Measurements from ENCODE around the gene PLPPR1. TPM values are rescaled to one million over a fixed set of nuclear protein-coding genes. Genes with fewer than 3 reads are reported as not detected.

PLPPR1 gene
- total RNA-seq, 1 donor from 2014 or later = 3.2 TPM

DNA sequence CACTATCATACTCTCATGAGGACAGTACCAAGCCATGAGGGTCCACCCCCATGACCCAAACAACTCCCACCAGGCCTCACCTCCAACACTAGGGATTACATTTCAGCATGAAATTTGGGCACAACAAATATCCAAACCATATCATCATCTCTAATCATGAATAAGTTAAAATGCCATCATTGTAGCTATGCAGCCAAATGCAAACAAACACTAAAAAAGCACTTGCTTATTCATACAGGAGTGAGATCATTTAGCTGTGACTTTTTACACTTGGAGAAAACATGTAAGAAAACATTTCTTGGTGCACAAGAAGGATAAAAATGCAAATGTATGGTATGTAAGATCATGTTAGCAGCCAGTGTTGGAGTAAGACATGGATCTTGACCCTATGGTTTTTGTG, 332.1 kb downstream of the PLPPR1 start:
- H3K4me1 Mint-ChIP-seq = no peaks in the 10 kb centered on the region
- H4K20me1 ChIP-seq (ENCODE audit: low read depth) = no peaks in the 10 kb centered on the region
- no peaks in the 10 kb centered on the region for H3F3A ChIP-seq (ENCODE audit: low read depth)
- no peaks in the 10 kb centered on the region for H3K4me1 ChIP-seq
- no peaks in the 10 kb centered on the region for H3K27me3 Mint-ChIP-seq (ENCODE audit: insufficient read depth, low read depth)
- H3K4me3 Mint-ChIP-seq = no peak overlapping the region
- no peak overlapping the region for H3K4me2 ChIP-seq
- H3K9me3 Mint-ChIP-seq = no peaks in the 10 kb centered on the region
- no peak overlapping the region for H3K4me3 ChIP-seq
- no peaks in the 10 kb centered on the region for H3K79me2 ChIP-seq (ENCODE audit: low read depth)
- no peaks in the 10 kb centered on the region for H3K36me3 ChIP-seq
- TF ChIP-seq EZH2phosphoT487 (IDR thresholded peaks at IDR 0.05) (no peak), EZH2 (IDR thresholded peaks at IDR 0.05) (no peak)
- TF ChIP-seq, protein P1, sequence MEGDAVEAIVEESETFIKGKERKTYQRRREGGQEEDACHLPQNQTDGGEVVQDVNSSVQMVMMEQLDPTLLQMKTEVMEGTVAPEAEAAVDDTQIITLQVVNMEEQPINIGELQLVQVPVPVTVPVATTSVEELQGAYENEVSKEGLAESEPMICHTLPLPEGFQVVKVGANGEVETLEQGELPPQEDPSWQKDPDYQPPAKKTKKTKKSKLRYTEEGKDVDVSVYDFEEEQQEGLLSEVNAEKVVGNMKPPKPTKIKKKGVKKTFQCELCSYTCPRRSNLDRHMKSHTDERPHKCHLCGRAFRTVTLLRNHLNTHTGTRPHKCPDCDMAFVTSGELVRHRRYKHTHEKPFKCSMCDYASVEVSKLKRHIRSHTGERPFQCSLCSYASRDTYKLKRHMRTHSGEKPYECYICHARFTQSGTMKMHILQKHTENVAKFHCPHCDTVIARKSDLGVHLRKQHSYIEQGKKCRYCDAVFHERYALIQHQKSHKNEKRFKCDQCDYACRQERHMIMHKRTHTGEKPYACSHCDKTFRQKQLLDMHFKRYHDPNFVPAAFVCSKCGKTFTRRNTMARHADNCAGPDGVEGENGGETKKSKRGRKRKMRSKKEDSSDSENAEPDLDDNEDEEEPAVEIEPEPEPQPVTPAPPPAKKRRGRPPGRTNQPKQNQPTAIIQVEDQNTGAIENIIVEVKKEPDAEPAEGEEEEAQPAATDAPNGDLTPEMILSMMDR (IDR thresholded peaks at IDR 0.05) = no peak
- no peaks in the 10 kb centered on the region for H3K9me3 ChIP-seq (ENCODE audit: low read depth)
- no peaks in the 10 kb centered on the region for H3K27me3 ChIP-seq
- H3K27ac Mint-ChIP-seq = no peak overlapping the region
- H3K36me3 Mint-ChIP-seq = no peaks in the 10 kb centered on the region
- H3K9ac ChIP-seq = no peak overlapping the region
- DNase-seq (ENCODE audit: low spot score) = no peak
- H2AFZ ChIP-seq (replicated peaks) = no peak overlapping the region
- no peak overlapping the region for H3K27ac ChIP-seq

DNA sequence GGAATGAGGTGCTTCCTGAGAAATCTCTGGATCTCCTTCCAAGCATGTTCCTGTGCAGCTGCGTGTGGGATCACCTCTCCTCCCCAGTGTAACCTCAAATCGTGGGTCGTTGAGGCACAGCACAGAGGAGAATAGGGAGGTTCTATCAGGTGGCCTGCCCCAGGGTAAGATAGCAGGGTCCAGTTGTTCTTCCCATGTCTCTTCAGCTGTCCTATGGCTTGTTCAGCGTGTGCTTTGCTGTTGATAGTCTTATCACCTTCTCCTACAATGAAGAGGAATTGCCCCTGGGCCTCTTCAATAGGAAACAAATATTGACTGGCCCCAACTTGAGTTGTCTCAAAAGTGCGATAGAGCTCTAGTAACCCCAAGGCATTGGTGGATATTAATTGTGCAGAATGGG, 333.9 kb downstream of the PLPPR1 start:
- no peaks in the 10 kb centered on the region for H3K9me3 Mint-ChIP-seq
- H3K4me1 Mint-ChIP-seq = no peaks in the 10 kb centered on the region
- no peak overlapping the region for H3K4me3 Mint-ChIP-seq

DNA sequence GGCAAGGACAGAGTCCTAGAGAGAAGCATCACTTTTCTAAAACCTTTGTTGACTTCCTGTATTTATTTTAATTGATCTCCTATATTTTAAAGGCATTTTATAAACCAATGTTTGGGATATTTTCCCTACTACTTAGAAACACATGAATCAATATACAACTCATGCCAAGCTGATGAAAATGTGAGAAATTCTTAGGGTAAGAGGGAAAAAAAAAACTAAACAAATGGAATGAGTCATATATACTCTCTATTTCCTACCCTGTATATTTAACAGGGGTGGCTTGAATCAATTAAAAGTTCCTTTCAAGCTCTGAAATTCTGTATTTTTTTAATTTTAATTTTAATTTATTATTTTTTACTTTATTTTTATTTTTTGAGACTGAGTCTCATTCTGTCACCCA, 336.7 kb downstream of the PLPPR1 start:
- H3K4me3 ChIP-seq = no peak overlapping the region
- H3K79me2 ChIP-seq (ENCODE audit: low read depth) = no peaks in the 10 kb centered on the region
- Mint-ChIP-seq H3K36me3 (no peaks in the 10 kb centered on the region), H3K9me3 (no peaks in the 10 kb centered on the region), H3K4me1 (no peaks in the 10 kb centered on the region), H3K4me3 (no peak overlapping the region), H3K27me3 (ENCODE audit: insufficient read depth, low read depth) (no peaks in the 10 kb centered on the region), H3K27ac (no peak overlapping the region)
- no peaks in the 10 kb centered on the region for H3K36me3 ChIP-seq
- H3K9me3 ChIP-seq (ENCODE audit: low read depth) = no peaks in the 10 kb centered on the region
- no peaks in the 10 kb centered on the region for H3F3A ChIP-seq (ENCODE audit: low read depth)
- no peak overlapping the region for H3K27ac ChIP-seq
- TF ChIP-seq EZH2 (IDR thresholded peaks at IDR 0.05) (no peak), EZH2phosphoT487 (IDR thresholded peaks at IDR 0.05) (no peak)
- TF ChIP-seq, protein P1 (IDR thresholded peaks at IDR 0.05) = no peak
- H3K4me2 ChIP-seq = no peak overlapping the region
- H3K27me3 ChIP-seq = no peaks in the 10 kb centered on the region
- no peak for DNase-seq (ENCODE audit: low spot score)
- H3K9ac ChIP-seq = no peak overlapping the region
- no peak overlapping the region for H2AFZ ChIP-seq (replicated peaks)
- H4K20me1 ChIP-seq (ENCODE audit: low read depth) = no peaks in the 10 kb centered on the region
- H3K4me1 ChIP-seq = no peaks in the 10 kb centered on the region

More for the DNA sequence above, 333.9 kb downstream of the PLPPR1 start:
- Histone ChIP-seq H3F3A (ENCODE audit: low read depth) (no peaks in the 10 kb centered on the region), H4K20me1 (ENCODE audit: low read depth) (no peaks in the 10 kb centered on the region), H3K27me3 (no peaks in the 10 kb centered on the region), H3K27ac (no peak overlapping the region), H3K4me1 (no peaks in the 10 kb centered on the region), H3K4me3 (no peak overlapping the region), H3K36me3 (no peaks in the 10 kb centered on the region), H3K9ac (no peak overlapping the region), H3K9me3 (ENCODE audit: low read depth) (no peaks in the 10 kb centered on the region), H2AFZ (replicated peaks) (no peak overlapping the region), H3K79me2 (ENCODE audit: low read depth) (no peaks in the 10 kb centered on the region), H3K4me2 (no peak overlapping the region)
- no peaks in the 10 kb centered on the region for H3K36me3 Mint-ChIP-seq
- DNase-seq (ENCODE audit: low spot score) = no peak
- TF ChIP-seq EZH2phosphoT487 (IDR thresholded peaks at IDR 0.05) (no peak), EZH2 (IDR thresholded peaks at IDR 0.05) (no peak)
- TF ChIP-seq, protein P1 (IDR thresholded peaks at IDR 0.05) = no peak
- H3K27ac Mint-ChIP-seq = no peak overlapping the region
- H3K27me3 Mint-ChIP-seq (ENCODE audit: insufficient read depth, low read depth) = no peaks in the 10 kb centered on the region

All from neural progenitor cell (in vitro differentiated cells).